Adrenal gland (tissue), 5 donors: ENCODE data around the gene MAML2.

ENCODE experiments used
- POLR2A ChIP-seq, 2 donors: fragments of 450-650 bp; IDR thresholded peaks; one replicate each; pipeline ENCODE4 v1.6.1; 2017; ENCODE audit warnings: antibody characterized with exemption in 2 of 2, mild to moderate bottlenecking in 2 of 2, moderate library complexity in 1 of 2
- TF ChIP-seq, protein P1 (sequence below), 6 experiments: fragments of 450-650 bp in 4 of 6; fragments of 200-600 bp in 2 of 6; sonication (generic) in 1 of 6; IDR thresholded peaks; 1 replicate in 5 of 6; 2 replicates in 1 of 6; pipeline versions ENCODE4 v1.5.1 to v1.8.0; 2016 to 2021; ENCODE audit warnings: antibody characterized with exemption in 6 of 6, mild to moderate bottlenecking in 2 of 6, moderate library complexity in 1 of 6
- donor health status: DM: no; HTN: no; CAD: no.

DNA sequence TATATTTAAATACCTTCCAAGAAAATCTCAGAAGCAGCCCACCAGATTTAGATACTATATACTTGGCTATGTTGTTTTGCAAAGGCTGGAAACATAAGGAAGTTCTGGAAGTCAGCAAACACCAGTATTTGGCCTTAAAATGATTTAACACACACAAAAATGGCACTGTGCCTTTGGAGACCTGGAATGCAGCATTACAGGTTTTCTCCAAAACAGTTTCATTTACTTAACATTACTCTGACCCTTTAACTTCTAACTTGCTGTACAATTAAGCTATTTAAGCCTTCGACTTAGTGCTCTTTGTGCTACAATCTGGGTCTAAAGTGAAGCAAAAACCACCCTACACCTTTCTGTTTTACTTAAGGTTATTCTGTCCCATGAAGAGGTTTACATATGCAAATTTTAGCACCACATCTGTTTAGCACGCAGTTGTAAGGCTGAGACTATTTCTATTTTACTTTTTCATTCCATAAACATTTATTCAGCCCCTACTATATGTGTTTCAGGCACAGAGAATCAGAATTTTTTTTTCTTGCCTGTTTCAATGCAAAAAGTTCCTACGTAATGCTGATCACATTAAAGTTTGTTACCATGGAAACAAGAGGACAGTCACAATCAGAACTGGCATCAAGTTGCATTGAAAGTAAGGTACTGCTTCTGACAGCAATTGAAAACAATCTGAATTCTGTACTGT, 70.3 kb downstream of the MAML2 start:
- TF ChIP-seq POLR2A (IDR thresholded peaks at IDR 0.05), result no peak
- TF ChIP-seq, protein P1, sequence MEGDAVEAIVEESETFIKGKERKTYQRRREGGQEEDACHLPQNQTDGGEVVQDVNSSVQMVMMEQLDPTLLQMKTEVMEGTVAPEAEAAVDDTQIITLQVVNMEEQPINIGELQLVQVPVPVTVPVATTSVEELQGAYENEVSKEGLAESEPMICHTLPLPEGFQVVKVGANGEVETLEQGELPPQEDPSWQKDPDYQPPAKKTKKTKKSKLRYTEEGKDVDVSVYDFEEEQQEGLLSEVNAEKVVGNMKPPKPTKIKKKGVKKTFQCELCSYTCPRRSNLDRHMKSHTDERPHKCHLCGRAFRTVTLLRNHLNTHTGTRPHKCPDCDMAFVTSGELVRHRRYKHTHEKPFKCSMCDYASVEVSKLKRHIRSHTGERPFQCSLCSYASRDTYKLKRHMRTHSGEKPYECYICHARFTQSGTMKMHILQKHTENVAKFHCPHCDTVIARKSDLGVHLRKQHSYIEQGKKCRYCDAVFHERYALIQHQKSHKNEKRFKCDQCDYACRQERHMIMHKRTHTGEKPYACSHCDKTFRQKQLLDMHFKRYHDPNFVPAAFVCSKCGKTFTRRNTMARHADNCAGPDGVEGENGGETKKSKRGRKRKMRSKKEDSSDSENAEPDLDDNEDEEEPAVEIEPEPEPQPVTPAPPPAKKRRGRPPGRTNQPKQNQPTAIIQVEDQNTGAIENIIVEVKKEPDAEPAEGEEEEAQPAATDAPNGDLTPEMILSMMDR (IDR thresholded peaks at IDR 0.05), result no peak
